Activated CD8-positive, alpha-beta T cell treated with anti-CD3 and anti-CD28 coated beads for 36 hours (primary cell): ENCODE results near the gene PVALEF. TPM values are rescaled to one million over a fixed set of nuclear protein-coding genes. Genes with fewer than 3 reads are reported as not detected.

ENCODE experiments used
- ATAC-seq: fragments of 200-7000 bp; cut with Tn5 transposase; one replicate; pipeline ENCODE4 v1.10.0; 2021; ENCODE audit warnings: mild to moderate bottlenecking, moderate library complexity
- CTCF ChIA-PET: fragments of 350-600 bp; sonication (Branson Sonifier 250); formaldehyde crosslinking; loops from one replicate; lab custom pipeline; 2021; ENCODE audit warnings: antibody characterized with exemption; lab: Charles Lee
- POLR2A ChIA-PET: fragments of 350-600 bp; sonication (Branson Sonifier 250); formaldehyde crosslinking; loops from one replicate; lab custom pipeline; 2021; ENCODE audit warnings: antibody characterized with exemption; lab: Charles Lee
- DNase-seq: peaks from one replicate; pipeline ENCODE4 v3.0.0-alpha.2; 2020
- H3K27ac Mint-ChIP-seq: one replicate; pipeline ENCODE4 v1.8.0; 2021; ENCODE audit warnings: mild to moderate bottlenecking, mixed read lengths
- H3K27me3 Mint-ChIP-seq: one replicate; pipeline ENCODE4 v1.8.0; 2021; ENCODE audit warnings: mixed read lengths
- H3K36me3 Mint-ChIP-seq: one replicate; pipeline ENCODE4 v1.8.0; 2021; ENCODE audit warnings: low read depth, mixed read lengths
- H3K4me1 Mint-ChIP-seq: one replicate; pipeline ENCODE4 v1.8.0; 2021; ENCODE audit warnings: low read depth, mixed read lengths
- H3K4me3 Mint-ChIP-seq: one replicate; pipeline ENCODE4 v1.8.0; 2021; ENCODE audit warnings: mild to moderate bottlenecking, moderate library complexity, mixed read lengths
- H3K9me3 Mint-ChIP-seq: one replicate; pipeline ENCODE4 v1.8.0; 2021; ENCODE audit warnings: mixed read lengths
- CTCF ChIP-seq: fragments of 200-600 bp; IDR thresholded peaks from one replicate; pipeline ENCODE4 v1.8.0; 2022; ENCODE audit warnings: antibody characterized with exemption, mild to moderate bottlenecking
- intact Hi-C: fragments of 100-400 bp; cut with micrococcal nuclease; formaldehyde crosslinking; loops from one replicate; pipeline ENCODE4 v1.10.0; 2022
- total RNA-seq, 2 experiments: library from RNA; stranded (reverse); gene quantifications; one replicate each; pipeline ENCODE4 v1.2.3, GENCODE V29; 2021

Gene PVALEF
- total RNA-seq, 2 experiments from 2014 or later: not detected

- Mint-ChIP-seq H3K4me3 (no peak overlapping the region), H3K27me3 (no peaks in the 10 kb centered on the region), H3K9me3 (no peaks in the 10 kb centered on the region), H3K4me1 (no peaks in the 10 kb centered on the region), H3K36me3 (no peaks in the 10 kb centered on the region), H3K27ac (no peak overlapping the region)
- no peak for DNase-seq
- TF ChIP-seq CTCF: no peak
- ChIA-PET POLR2A (no interaction called here), CTCF (no interaction called here)
- ATAC-seq: no peak
- intact Hi-C loops: no loop called here
Observed at GRCh38 chr17:81193470-81194224, 28.3 kb downstream of the PVALEF start.

- no peak for ATAC-seq
- TF ChIP-seq CTCF: no peak
- Mint-ChIP-seq H3K9me3 (no peaks in the 10 kb centered on the region), H3K27ac (no peak overlapping the region), H3K4me3 (no peak overlapping the region), H3K27me3 (no peaks in the 10 kb centered on the region), H3K36me3 (no peaks in the 10 kb centered on the region), H3K4me1 (no peaks in the 10 kb centered on the region)
- CTCF ChIA-PET: no interaction called here
- DNase-seq: no peak
- POLR2A ChIA-PET: no interaction called here
- intact Hi-C loops: no loop called here
Observed at GRCh38 chr17:81194225-81194760, 29.0 kb downstream of the PVALEF start.

GRCh38 chr17:81194941-81195901, 29.9 kb downstream of the PVALEF start:
- intact Hi-C loops: no loop called here
- ATAC-seq: no peak
- Mint-ChIP-seq H3K9me3 (no peaks in the 10 kb centered on the region), H3K27ac (no peak overlapping the region), H3K36me3 (no peaks in the 10 kb centered on the region), H3K4me3 (no peak overlapping the region), H3K27me3 (no peaks in the 10 kb centered on the region), H3K4me1 (no peaks in the 10 kb centered on the region)
- DNase-seq: no peak
- ChIA-PET POLR2A (no interaction called here), CTCF (no interaction called here)
- no peak for TF ChIP-seq CTCF

- no peaks in the 10 kb centered on the region for H3K4me1 Mint-ChIP-seq
- no peaks in the 10 kb centered on the region for H3K9me3 Mint-ChIP-seq
- no peaks in the 10 kb centered on the region for H3K27me3 Mint-ChIP-seq
- intact Hi-C loops: no loop called here
- ATAC-seq (no peak), DNase-seq (no peak)
- ChIA-PET POLR2A (no interaction called here), CTCF (no interaction called here)
- no peak for TF ChIP-seq CTCF
- no peaks in the 10 kb centered on the region for H3K36me3 Mint-ChIP-seq
- H3K27ac Mint-ChIP-seq: no peak overlapping the region
- H3K4me3 Mint-ChIP-seq: no peak overlapping the region
Observed at GRCh38 chr17:81195941-81196495, 30.7 kb downstream of the PVALEF start.
